SK-N-SH (cell line): ENCODE measurements around the gene RELB.

Experiments used
- CTCF ChIP-seq: fragments of 200-600 bp; sonication (generic); IDR thresholded peaks from 2 replicates; pipeline ENCODE4 v1.6.1; 2017; ENCODE audit warnings: antibody characterized with exemption, mild to moderate bottlenecking, moderate library complexity
- EP300 ChIP-seq, 2 experiments: IDR thresholded peaks; 2 replicates each; pipeline versions ENCODE4 v1.4.0 to v1.6.1; 2012; ENCODE audit warnings: borderline replicate concordance in 1 of 2, low read depth in 1 of 2, low read length in 1 of 2
- SIN3A ChIP-seq: IDR thresholded peaks from 2 replicates; pipeline ENCODE4 v1.6.1; 2012; ENCODE audit warnings: low read depth, mild to moderate bottlenecking, low read length, moderate library complexity, borderline replicate concordance

- no peak for TF ChIP-seq EP300 (IDR thresholded peaks at IDR 0.05; ENCODE audit: borderline replicate concordance in 1 of 2, low read depth in 1 of 2, low read length in 1 of 2)
- TF ChIP-seq SIN3A = no peak
- no peak for TF ChIP-seq CTCF
Measured at GRCh38 chr19:44975444-44975843, 25.8 kb upstream of the RELB start.
